Cerebellar nuclear complex (tissue), 1 donor: ENCODE results near the gene FKBP14.
"Not testable (repeated sequence)": the region's sequence is repeated elsewhere in the genome, so short reads cannot be mapped to it uniquely, and the experiment has no call there.

Source experiments
- DNase-seq, 2 experiments: peaks; one replicate each; lab custom pipeline; 2025; lab: John Stamatoyannopoulos, UW

The FKBP14 gene, protein sequence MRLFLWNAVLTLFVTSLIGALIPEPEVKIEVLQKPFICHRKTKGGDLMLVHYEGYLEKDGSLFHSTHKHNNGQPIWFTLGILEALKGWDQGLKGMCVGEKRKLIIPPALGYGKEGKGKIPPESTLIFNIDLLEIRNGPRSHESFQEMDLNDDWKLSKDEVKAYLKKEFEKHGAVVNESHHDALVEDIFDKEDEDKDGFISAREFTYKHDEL

DNA sequence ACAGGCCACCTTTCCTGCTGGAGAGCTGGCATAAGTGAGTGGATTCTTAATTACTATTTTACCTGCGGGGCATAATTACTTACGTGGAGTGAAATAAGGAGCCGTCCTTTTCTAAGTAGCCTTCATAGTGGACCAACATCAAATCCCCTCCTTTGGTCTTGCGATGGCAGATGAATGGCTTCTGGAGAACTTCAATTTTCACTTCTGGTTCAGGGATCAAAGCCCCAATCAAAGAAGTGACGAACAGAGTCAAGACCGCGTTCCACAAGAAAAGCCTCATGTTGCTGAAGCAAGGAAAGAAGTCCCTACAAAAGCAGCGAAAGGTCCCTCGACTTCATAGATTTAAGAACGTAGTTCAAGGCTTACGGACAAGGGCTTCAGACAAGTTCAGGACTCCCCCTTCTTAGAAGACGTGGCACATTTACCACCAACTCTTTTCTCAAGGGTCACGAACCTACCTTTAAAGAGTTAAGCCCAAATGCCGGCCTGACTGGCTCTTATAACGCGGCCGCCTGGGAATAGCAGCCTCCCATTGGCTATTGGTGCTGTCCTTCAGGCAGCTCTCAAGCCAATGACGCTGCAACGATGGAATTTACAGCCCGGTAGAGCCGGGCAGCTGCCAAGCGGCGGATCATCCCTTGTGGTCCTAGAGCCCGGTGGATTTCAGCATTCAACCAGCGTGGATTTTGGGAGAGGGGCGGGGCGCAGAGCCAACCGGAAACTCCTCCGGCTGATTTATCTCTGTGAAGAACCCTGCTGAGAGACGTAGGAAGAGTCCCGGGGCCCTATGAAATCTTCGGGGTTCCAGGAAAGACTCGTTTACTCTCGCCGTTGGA lies at the start of gene FKBP14:
Gene FKBP14, minus strand, starts transcription at position 474 of the 836 bp plus-strand sequence. Its CDS starts 194 bp downstream, at position 280.
- peak; percentile 89 to 98 for DNase-seq

DNA sequence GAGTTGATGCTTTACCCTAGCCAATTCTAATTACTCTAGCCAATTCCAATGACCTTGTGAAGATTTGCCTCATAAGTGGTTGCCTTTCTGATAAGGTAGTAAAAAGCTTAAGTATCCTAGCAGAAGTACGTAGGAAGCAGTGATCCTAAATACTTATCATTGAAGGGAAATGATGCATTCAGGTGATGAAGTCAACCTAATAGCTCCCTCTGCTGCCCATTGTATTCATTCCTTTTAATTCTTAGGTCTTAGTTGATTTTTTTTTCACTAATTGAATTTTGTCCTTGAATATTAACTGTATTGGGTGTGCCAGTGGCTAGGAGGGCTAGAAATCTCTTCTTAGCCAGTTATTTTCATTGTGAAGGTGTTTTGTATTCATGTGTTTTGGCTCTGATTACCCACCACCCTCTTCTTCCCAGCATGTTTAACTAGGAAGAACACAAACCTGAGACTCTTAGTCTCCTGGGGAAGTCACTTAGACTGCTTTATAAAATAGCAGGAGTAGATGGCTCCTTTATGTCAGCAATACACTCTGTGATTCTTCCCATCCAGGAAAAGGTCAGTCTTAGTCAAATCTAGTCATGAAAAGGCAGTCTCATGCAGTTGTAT lies 48.0 kb upstream of the FKBP14 start:
- DNase-seq, result peak in 1 of 2 experiments; percentile 9

DNA sequence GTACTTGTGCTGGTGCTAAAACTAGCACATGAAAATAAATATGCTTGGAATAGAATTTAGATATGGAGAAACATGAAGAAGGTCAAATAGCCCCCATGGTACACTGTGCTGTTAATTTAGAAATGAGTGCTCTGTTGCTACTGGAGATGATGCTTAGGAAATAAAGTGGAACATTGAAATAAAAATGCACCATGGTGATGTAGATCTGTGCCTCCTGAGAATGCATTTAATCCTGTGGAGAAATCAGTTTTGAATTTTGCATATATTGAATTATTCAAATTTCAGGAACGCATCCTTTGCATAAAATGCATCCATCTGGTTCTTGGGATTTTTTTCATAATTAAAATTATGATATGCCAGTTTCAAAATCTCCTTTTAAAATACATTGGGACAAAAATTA lies 46.2 kb upstream of the FKBP14 start:
- DNase-seq, result no peak

DNA sequence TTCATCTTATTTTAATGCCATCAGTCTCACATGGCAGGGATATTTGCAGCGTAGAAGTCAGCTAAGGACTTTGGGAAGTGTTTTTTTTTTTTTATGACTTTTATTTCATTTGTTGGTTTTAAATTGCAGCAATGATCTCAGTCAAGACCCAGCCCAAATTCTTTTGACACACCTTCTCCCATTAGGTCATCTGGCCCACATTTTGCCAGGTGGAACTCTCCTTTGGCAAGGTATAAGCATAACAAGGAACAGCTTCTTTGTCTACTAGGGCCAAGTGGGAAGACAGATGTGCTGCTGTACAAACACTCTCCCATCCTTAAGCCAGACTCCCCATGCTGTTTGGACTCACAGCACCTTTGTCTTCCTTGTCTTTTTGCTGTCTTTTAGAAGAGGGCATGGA lies 43.5 kb upstream of the FKBP14 start:
- DNase-seq, result no peak

DNA sequence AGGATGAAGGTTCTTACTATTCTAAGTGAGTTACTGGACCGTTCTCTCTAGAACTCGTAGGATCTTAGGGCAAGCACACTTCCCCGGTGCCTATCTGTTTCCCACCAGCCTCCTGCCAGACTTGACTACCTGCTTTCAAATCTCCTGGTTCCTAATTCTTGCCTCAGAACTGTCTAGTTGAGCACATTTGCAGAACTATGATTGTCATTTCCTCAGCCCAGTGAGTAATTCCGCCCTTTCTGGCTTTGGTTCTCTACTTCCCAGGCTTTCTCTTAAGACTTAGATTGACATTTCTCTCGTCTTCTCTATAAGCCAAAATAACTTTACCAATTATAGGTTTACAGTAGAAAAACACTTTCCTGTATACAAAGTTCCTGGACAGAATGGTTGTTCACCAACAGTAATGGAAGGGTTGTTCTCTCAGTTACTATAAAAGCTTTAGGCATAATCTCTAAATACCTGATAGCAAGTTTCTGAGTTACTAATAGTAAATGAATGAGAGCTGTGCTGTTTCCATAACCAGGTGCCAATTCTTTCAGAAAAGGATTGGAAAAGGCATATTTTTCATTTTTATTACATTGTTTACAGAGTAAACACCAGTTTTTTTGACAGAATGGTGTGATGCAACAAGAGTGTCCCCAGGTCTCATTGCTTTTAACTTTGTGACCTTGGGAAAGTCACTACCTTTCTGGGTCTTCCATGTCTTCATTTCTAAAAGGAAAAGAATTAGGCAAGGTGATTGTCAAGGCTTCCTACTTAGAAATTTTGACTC lies 42.8 kb upstream of the FKBP14 start:
- DNase-seq, result no peak

- no peak for DNase-seq
Measured at GRCh38 chr7:30068117-30068516, 41.6 kb upstream of the FKBP14 start.

DNA sequence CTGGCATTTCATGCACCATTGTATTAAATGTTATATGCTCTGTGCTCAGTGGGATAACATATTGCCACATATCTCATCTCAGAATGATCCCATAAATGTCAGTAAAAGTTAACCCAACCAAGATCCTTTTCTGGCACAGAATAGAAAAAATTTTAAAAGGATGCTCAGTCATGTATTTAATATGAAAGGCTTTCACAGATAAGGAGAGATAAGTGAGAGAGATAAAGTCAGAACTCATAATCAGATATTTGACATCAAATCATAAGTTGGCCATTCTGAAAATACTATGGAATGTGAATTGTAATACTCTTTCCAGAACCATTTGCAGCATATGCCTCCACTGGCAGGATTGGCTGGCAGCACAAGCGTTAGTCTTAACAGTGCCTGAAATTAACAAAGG lies 40.2 kb upstream of the FKBP14 start:
- DNase-seq, result no peak

GRCh38 chr7:30065746-30066145 lies 39.2 kb upstream of the FKBP14 start:
- DNase-seq, result no peak

- DNase-seq, result peak in 1 of 2 experiments; percentile 7
Measured at GRCh38 chr7:30062587-30062986, 36.1 kb upstream of the FKBP14 start.

GRCh38 chr7:30061786-30062185 lies 35.3 kb upstream of the FKBP14 start:
- DNase-seq, result not testable (repeated sequence)

GRCh38 chr7:30057741-30058140 lies 31.2 kb upstream of the FKBP14 start:
- no peak for DNase-seq

- DNase-seq, result no peak
Measured at GRCh38 chr7:30053068-30053467, 26.6 kb upstream of the FKBP14 start.

DNA sequence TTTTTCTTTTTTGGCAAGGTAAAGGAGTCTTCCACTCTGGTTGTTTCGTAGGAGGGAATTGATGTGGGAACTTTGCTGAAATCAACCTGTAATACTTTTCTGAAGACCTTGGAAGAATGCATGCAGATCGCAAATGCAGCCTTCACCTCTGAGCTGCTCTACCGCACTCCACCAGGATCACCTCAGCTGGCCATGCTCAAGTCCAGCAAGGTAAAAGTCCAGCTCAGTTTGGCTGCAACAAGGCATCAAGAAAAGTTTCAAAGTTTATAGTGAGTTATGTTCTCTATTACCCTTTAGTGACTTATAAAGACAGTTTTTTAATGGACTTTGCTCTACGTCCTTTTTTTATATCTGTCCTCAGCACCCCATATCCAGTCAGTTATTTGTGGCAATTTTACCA lies 22.7 kb upstream of the FKBP14 start:
- no peak for DNase-seq

DNA sequence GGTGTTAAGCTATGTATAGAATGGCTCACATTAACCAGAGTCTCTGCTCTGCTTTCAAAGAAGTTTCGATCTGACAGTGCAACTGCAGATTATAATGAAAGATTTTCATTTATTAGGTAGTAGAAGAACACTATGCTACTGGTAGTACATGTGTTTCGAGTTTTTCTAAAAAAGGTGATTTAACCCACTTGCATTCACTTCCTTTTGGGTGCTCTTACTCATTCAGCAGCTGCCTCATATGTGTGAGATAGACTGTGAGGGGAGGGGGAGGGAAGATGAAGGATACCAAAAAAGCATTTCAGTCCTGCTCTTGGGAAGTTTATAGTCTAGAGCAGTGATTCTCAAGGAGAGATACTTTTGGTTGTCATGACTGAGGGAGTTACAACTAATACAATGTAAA lies 22.1 kb upstream of the FKBP14 start:
- DNase-seq, result no peak

DNA sequence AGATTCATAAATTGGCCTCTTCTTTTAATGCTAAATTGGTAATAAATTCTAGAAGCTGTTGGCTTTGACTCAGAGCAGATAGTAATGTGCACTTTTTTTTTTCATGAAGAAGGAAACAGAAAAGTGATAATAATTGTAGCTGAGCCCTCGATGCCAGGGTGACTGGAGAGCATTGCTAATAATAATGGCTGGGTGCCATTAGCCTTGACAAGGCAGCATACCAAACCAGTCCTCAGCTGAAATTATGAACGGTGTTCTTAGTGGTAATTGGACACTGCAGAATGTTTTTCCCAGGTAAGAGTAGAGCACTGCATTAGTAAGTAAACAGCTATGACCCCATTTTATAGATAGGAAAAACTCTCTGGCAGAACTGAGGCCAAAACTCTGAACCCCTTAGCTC lies 20.6 kb upstream of the FKBP14 start:
- DNase-seq, result no peak

DNA sequence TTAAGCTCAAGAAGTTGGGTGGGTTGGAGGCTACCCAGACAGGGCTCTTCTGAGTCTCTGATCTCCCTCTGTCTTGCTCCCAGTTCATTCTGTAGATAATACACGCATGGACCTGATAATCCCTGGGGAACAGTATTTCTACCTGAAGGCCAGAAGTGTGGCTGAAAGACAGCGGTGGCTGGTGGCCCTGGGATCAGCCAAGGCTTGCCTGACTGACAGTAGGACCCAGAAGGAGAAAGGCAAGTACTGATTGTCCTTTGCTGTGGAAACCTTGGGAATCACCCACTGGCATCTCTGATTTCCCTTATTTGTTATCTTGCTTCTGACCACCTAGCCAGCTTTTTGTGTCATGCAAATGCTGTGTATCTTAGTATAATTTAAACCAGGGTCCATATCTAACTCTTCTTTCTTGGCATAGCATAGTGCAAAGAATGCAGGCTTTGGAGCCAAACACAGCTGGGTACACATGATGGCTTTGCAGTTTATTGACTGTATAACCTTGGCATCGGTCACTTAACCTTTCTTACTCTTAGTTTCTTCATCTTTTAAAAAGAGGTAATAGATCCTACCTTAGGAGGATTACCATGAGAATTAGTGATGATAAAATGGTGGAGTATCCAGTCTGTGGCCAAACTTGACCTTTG lies 19.7 kb upstream of the FKBP14 start:
- no peak for DNase-seq

- DNase-seq, result no peak
Measured at GRCh38 chr7:30041526-30042269, 15.2 kb upstream of the FKBP14 start.

DNA sequence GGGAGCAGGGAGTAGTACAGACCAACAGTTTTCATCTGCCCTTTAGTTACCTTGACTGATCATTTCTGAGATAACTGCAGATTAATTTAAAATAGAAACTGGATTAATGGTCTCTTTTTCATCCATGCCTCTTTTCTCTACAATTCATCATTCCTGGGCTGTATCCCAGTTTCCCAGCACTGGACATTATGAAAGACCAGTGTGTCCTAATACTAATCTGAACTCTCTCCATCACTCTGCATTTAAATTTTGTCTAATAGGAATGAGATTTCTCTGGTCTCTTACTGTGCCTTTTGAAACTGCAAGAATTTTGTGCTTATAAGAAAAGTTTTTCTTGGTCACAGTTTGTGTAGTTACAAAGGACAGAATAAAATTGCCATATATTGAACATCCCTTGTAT lies 14.4 kb upstream of the FKBP14 start:
- no peak for DNase-seq

DNA sequence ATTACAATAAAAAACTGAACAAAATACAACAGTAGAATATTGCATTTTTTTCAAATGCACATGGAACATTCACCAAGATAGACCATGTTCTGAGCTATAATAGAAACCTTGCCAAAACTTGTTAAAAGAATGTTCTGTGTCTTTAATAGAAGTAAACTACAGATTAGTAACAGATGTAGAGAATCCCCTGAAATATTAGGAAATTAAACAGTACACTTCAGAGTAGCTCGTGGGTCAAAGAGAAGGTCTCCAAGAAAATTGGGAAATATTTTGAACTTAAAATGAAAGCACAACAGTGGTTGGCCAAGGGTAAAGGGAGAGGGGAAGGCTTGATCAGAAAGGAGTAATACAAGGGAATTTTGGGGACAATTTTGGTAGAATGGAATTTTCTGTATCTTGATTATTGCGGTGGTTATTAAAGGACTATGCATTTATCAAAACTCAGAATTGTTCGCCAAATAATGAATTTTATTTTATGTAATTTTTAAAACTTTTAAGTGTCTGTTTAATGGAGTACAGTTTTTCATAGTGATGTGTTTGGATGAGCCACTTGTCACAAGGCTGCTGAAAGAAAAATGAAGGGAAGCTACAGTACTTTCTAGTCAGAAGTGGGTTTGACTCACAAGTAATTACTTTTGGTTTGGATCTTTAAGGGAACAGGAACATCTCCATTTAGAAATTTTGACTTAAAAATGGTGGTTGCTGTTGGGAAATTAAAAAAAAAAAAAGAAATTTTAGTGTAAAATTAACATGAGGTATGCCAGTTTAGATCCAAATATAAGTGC lies 11.9 kb upstream of the FKBP14 start:
- no peak for DNase-seq

DNA sequence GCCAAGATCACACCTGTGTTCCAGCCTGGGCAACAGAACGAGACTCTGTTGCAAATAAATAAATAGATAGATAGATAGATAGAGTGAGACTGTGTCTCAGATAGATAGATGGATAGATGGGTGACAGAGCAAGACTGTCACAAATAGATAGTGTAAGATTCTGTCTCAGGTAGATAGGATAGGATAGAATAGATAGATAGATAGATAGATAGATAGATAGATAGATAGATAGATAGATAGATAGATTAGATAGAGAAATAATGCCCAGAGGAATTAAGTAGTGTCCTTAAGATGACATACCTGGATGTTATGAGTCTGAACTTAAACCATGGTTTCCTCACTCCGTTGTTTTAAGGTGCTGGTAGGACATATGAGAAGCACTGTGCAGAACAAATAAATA lies 9.7 kb upstream of the FKBP14 start:
- DNase-seq, result no peak
